Stimulated activated CD4-positive, alpha-beta T cell treated with anti-CD3 and anti-CD28 coated beads, Interleukin-12 subunit alpha, Interleukin-12 subunit beta, amount 100 ng/mL, for 24 hours (primary cell): Measurements from ENCODE around the gene KLF9.
A peak's percentile ranks its signal among the peaks of the same experiment; 100 is the strongest.

Source experiments
- DNase-seq, 2 experiments: peaks; one replicate each; pipeline ENCODE4 v3.0.0-alpha.2; 2020; ENCODE audit warnings: low read depth in 2 of 2

Gene KLF9

GRCh38 chr9:70413799-70414775 is at the start of gene KLF9:
Gene KLF9, minus strand, starts transcription at chr9:70414657. Its CDS starts 1,294 bp downstream, at chr9:70413363.
- DNase-seq, result peak; percentile 74 to 78

- no peak for DNase-seq
Observed at GRCh38 chr9:70463877-70464276, 49.4 kb upstream of the KLF9 start.

GRCh38 chr9:70462300-70462699 is 47.8 kb upstream of the KLF9 start:
- no peak for DNase-seq

- no peak for DNase-seq
Observed at GRCh38 chr9:70457235-70457634, 42.8 kb upstream of the KLF9 start.

GRCh38 chr9:70455993-70456704 is 41.7 kb upstream of the KLF9 start:
- no peak for DNase-seq

GRCh38 chr9:70452365-70452764 is 37.9 kb upstream of the KLF9 start:
- no peak for DNase-seq

GRCh38 chr9:70451765-70452164 is 37.3 kb upstream of the KLF9 start:
- no peak for DNase-seq

- DNase-seq, result no peak
Observed at GRCh38 chr9:70450738-70451137, 36.3 kb upstream of the KLF9 start.

GRCh38 chr9:70449461-70449860 is 35.0 kb upstream of the KLF9 start:
- DNase-seq, result no peak

GRCh38 chr9:70448919-70449318 is 34.5 kb upstream of the KLF9 start:
- DNase-seq, result no peak

GRCh38 chr9:70444904-70445303 is 30.4 kb upstream of the KLF9 start:
- no peak for DNase-seq

- no peak for DNase-seq
Observed at GRCh38 chr9:70442328-70442848, 27.9 kb upstream of the KLF9 start.

- no peak for DNase-seq
Observed at GRCh38 chr9:70441622-70442021, 27.2 kb upstream of the KLF9 start.

GRCh38 chr9:70439991-70440706 is 25.7 kb upstream of the KLF9 start:
- no peak for DNase-seq

GRCh38 chr9:70438341-70438928 is 24.0 kb upstream of the KLF9 start:
- no peak for DNase-seq

- no peak for DNase-seq
Observed at GRCh38 chr9:70435948-70436347, 21.5 kb upstream of the KLF9 start.

GRCh38 chr9:70429899-70430298 is 15.4 kb upstream of the KLF9 start:
- DNase-seq, result no peak

GRCh38 chr9:70428781-70429180 is 14.3 kb upstream of the KLF9 start:
- no peak for DNase-seq

- no peak for DNase-seq
Observed at GRCh38 chr9:70427161-70427945, 12.9 kb upstream of the KLF9 start.

GRCh38 chr9:70425192-70425591 is 10.7 kb upstream of the KLF9 start:
- DNase-seq, result no peak
